ENCODE data around the gene SULF2.
A peak's percentile ranks its signal among the peaks of the same experiment; 100 is the strongest.

Gene SULF2

DNA sequence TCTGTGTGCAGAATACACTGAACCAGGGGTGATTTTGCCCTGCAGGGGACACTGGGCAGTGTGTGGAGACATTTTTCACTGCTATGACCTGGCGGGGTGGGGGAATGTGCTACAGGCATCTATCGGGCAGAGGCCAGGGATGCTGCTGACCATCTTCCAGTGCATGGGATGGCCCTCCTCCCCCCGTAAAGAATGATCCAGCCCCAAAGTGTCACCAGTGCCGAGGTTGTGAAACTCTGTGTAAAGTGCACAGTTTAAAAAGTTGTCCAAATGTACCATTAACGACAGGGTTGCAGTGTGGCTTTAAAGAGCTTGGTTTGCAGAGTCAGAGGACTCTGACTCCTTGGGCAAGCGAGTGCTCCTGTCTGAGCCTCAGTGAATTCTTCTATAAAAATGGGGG lies 72.1 kb downstream of the SULF2 start:
- no peak for DNase-seq (ENCODE audit: low read depth)
- H3K4me1 ChIP-seq (ENCODE audit: control insufficient read depth, insufficient read depth, low read length) = peaks cover 25% of the 10 kb centered on the region
- peaks cover 38% of the 10 kb centered on the region for H3K27me3 ChIP-seq (replicated peaks; ENCODE audit: control insufficient read depth, insufficient read depth, low read length)

DNA sequence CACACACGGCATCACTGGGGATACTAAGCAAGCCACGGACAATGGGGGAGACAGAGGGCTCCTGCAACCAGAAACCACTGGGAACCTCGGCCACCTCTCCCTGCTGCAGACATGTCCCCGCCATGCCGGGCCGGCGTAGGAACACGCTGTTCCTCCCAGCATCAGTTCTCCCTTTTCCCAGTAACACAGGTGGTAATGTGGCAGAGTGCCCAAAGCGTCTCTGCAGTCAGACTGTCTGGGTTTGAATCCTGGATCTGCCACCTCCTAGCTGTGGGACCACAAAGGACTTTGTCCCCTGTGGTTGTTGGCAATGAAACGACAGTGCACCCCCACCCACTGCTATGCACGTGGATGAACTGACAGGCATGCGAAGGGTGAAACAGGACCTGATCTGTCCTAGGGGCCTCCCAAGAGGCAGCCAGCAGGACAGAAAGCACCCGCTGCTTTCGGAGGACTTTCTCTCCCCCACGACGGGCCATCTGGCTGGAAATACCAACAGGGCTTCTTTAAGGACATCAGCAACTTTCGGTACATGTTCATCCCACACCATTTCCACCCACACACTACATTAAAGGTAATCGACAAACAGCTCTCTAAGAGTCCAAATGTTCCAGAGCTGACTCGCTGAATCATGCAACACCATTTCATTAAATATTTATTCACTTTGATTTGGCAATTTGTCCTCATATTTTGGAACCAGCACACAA lies 74.1 kb downstream of the SULF2 start:
- Histone ChIP-seq H3K4me3 (ENCODE audit: low read length) (no peak overlapping the region), H3K27me3 (replicated peaks; ENCODE audit: control insufficient read depth, insufficient read depth, low read length) (peaks cover 44% of the 10 kb centered on the region), H3K9ac (ENCODE audit: low read length) (no peak overlapping the region), H3K36me3 (ENCODE audit: control insufficient read depth, insufficient read depth, low read length, severe bottlenecking) (no peaks in the 10 kb centered on the region), H3K4me1 (ENCODE audit: control insufficient read depth, insufficient read depth, low read length) (peaks cover 25% of the 10 kb centered on the region), H3K9me3 (ENCODE audit: control insufficient read depth, low read length) (peaks cover 2% of the 10 kb centered on the region)
- DNase-seq (ENCODE audit: low read depth) = no peak

More for the DNA sequence above, 72.1 kb downstream of the SULF2 start:
- Histone ChIP-seq H3K36me3 (ENCODE audit: control insufficient read depth, insufficient read depth, low read length, severe bottlenecking) (no peaks in the 10 kb centered on the region), H3K9me3 (ENCODE audit: control insufficient read depth, low read length) (no peaks in the 10 kb centered on the region), H3K9ac (ENCODE audit: low read length) (peak overlapping the region; percentile 63), H3K4me3 (ENCODE audit: low read length) (no peak overlapping the region)

DNA sequence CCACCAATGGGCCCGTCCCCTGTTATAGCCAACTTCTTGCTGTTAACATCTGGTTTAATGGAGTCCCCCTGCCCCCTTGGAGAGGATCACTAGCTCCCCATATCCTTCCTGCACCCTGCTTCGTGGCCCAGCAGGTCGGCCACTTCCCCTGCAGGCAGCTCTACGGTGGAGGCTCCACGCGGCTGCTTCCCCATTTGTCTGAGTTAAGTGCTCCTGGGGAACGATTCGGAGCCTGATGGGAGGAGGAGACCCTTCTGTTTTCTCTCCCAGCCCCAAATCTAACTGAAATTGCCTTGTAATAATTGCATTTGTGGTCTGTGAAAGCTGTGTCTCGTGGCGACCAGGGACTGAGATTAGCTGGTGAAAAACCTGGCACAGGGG lies 74.6 kb downstream of the SULF2 start:
- Histone ChIP-seq H3K9ac (ENCODE audit: low read length) (no peak overlapping the region), H3K27me3 (replicated peaks; ENCODE audit: control insufficient read depth, insufficient read depth, low read length) (peaks cover 46% of the 10 kb centered on the region), H3K4me3 (ENCODE audit: low read length) (no peak overlapping the region), H3K4me1 (ENCODE audit: control insufficient read depth, insufficient read depth, low read length) (peaks cover 25% of the 10 kb centered on the region), H3K36me3 (ENCODE audit: control insufficient read depth, insufficient read depth, low read length, severe bottlenecking) (no peaks in the 10 kb centered on the region), H3K9me3 (ENCODE audit: control insufficient read depth, low read length) (peaks cover 2% of the 10 kb centered on the region)
- no peak for DNase-seq (ENCODE audit: low read depth)

DNA sequence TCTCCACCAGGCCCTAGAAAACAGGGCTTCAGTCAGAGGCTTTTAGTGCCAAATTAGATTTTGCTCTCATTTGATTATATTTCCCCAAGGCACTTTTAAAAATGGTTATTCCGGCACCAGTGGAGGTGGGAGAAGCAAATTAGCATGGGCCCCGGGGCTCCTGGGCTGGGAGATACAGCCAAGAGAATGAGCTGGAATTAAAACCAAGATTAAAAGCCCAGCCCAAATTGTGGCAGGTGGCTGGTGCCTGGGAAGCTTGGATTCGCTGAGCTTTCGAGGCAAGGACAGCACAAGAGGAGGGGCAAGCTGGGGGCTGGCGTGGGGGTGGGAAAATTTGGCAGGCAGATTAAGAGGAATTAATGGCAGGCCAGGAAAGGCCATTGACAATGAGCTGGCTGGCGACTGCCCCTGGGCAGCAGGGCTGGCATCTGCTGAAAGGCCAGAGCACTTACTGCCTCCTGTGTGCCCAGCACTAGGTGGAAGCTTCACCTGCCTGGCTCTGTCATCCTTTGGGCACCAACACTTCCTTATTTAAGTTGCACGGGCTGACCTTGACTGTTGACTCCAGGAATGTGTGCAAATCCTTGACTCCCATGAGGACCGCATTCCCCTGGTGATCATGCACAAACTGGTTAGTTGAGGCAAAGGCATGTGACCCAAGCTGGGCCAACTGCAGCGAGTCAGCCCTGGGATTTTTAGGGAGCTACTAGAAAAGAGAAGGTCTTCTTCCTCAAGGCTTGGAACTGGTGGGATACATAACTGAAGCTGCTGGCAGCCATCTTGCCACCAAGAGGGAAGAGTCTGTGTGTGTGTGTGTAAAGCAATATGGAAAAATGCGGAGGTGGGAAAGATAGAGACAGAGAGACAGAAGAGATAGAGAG lies 76.1 kb downstream of the SULF2 start:
- Histone ChIP-seq H3K9me3 (ENCODE audit: control insufficient read depth, low read length) (peaks cover 2% of the 10 kb centered on the region), H3K4me3 (ENCODE audit: low read length) (no peak overlapping the region), H3K36me3 (ENCODE audit: control insufficient read depth, insufficient read depth, low read length, severe bottlenecking) (no peaks in the 10 kb centered on the region), H3K9ac (ENCODE audit: low read length) (no peak overlapping the region), H3K27me3 (replicated peaks; ENCODE audit: control insufficient read depth, insufficient read depth, low read length) (peaks cover 46% of the 10 kb centered on the region), H3K4me1 (ENCODE audit: control insufficient read depth, insufficient read depth, low read length) (peaks cover 30% of the 10 kb centered on the region)
- no peak for DNase-seq (ENCODE audit: low read depth)

DNA sequence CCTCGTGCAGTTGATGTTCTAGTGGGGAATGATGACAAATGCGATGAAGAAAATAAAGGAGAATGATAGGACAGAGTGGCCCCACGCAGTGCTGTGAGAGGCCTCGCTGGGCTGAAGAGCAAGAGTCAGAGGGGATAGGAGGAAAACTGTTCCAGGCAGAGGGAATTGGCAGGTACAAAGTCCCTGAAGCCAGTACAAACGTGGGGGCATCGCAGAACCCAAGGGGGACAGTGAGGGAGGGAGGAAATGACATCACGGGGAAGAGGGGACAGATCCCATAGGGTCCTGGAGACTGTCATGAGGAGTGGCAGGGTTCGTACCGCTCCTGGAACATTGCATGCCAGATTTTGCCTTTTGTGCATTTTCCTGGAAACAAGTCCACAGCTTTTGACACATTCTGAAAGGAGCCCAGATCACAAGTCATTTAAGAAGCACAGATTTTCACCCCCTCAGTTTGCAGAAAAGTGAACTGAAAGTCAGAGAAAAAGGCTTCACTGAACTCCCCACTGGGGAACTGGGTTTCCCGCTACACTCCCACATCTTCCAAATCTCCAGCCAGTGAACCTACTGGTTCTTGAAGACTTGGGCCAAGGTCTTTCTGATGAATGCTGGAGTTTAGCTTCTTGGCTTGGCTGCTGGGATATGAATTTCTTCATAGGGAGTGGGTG lies 77.0 kb downstream of the SULF2 start:
- Histone ChIP-seq H3K9ac (ENCODE audit: low read length) (no peak overlapping the region), H3K27me3 (replicated peaks; ENCODE audit: control insufficient read depth, insufficient read depth, low read length) (peaks cover 51% of the 10 kb centered on the region), H3K4me1 (ENCODE audit: control insufficient read depth, insufficient read depth, low read length) (peaks cover 22% of the 10 kb centered on the region), H3K36me3 (ENCODE audit: control insufficient read depth, insufficient read depth, low read length, severe bottlenecking) (no peaks in the 10 kb centered on the region), H3K9me3 (ENCODE audit: control insufficient read depth, low read length) (peaks cover 2% of the 10 kb centered on the region), H3K4me3 (ENCODE audit: low read length) (no peak overlapping the region)
- DNase-seq (ENCODE audit: low read depth) = no peak

DNA sequence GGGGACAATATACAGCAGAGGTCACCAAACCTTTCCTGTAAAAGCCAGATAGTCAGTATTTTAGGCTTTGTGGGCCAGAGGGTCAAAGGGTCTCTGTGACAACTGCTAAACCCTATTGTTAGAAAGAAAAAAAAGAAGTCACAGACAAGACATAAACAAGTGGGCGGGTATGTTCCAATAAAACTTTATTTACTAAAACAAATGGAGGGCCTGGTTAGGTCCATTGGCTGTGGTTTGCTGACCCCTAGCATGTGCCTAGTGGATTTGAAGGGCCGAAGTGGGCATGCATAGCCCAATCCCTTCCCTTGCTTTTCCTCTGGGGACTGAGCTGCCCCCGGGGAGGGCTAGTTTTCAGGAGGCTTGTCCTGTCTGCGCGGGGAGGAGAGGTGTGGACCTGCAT lies 78.9 kb downstream of the SULF2 start:
- peaks cover 47% of the 10 kb centered on the region for H3K27me3 ChIP-seq (replicated peaks; ENCODE audit: control insufficient read depth, insufficient read depth, low read length)
- H3K4me3 ChIP-seq (ENCODE audit: low read length) = no peak overlapping the region
- H3K9ac ChIP-seq (ENCODE audit: low read length) = no peak overlapping the region
- H3K9me3 ChIP-seq (ENCODE audit: control insufficient read depth, low read length) = peaks cover 2% of the 10 kb centered on the region
- no peaks in the 10 kb centered on the region for H3K36me3 ChIP-seq (ENCODE audit: control insufficient read depth, insufficient read depth, low read length, severe bottlenecking)
- no peak for DNase-seq (ENCODE audit: low read depth)
- H3K4me1 ChIP-seq (ENCODE audit: control insufficient read depth, insufficient read depth, low read length) = peaks cover 12% of the 10 kb centered on the region

DNA sequence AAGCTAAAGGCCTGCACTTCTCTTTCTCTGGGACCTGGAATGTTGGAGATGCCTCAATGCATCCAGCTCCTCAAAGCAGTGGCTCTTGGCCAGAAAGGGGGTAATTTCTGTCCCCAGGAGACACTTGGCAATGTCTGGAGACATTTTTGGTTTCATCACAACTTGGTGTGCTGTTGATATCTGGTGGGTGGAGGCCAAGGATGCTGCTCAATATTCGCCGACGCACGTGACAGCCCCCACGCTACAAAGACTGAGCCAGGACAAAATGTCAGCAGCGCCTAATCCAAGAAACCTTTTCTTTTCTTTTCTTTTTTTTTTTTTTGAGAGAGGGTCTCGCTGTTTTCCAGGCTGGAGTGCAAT lies 79.8 kb downstream of the SULF2 start:
- Histone ChIP-seq H3K9ac (ENCODE audit: low read length) (no peak overlapping the region), H3K27me3 (replicated peaks; ENCODE audit: control insufficient read depth, insufficient read depth, low read length) (peaks cover 41% of the 10 kb centered on the region), H3K4me3 (ENCODE audit: low read length) (no peak overlapping the region), H3K4me1 (ENCODE audit: control insufficient read depth, insufficient read depth, low read length) (peaks cover 9% of the 10 kb centered on the region), H3K9me3 (ENCODE audit: control insufficient read depth, low read length) (peaks cover 2% of the 10 kb centered on the region), H3K36me3 (ENCODE audit: control insufficient read depth, insufficient read depth, low read length, severe bottlenecking) (no peaks in the 10 kb centered on the region)
- DNase-seq (ENCODE audit: low read depth) = no peak

DNA sequence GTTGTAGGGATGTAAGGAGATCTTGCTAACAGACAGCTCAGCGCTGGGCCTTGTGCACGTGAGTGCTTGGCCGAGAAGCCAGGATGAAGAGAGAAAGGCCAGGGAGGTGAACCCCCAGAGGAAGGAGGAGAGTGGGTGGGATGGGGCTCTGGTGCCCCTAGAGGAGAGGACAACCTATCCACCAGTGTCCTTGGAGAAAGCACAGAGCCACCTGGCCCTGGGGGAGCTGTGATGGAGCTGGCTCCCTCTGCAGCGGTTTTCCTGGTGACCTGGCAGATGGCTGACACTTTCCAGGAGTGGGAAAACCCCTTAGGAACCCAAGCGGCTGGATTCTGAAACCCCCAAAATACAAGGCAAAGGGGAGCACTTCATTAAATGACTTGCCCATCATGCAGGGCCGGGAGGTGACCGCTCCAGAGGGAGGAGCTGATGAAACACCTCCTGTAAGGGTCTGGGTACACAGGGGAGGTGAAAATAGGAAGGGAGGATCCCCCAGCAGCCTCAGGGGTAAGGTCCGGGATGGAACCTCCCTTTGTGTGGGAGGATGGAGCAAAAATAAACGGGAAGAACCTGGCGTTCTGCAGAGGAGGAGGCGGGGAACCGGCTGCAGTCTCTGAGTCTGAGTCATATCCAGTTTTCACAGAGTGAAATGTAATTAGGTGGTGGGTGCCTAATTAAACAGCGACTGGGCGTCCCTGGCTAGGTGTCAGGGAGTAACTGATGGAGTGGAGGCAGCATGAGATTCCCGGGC lies 80.4 kb downstream of the SULF2 start:
- no peak overlapping the region for H3K4me3 ChIP-seq (ENCODE audit: low read length)
- no peak overlapping the region for H3K9ac ChIP-seq (ENCODE audit: low read length)
- H3K4me1 ChIP-seq (ENCODE audit: control insufficient read depth, insufficient read depth, low read length) = peaks cover 9% of the 10 kb centered on the region
- H3K27me3 ChIP-seq (replicated peaks; ENCODE audit: control insufficient read depth, insufficient read depth, low read length) = peaks cover 36% of the 10 kb centered on the region
- H3K9me3 ChIP-seq (ENCODE audit: control insufficient read depth, low read length) = peaks cover 2% of the 10 kb centered on the region
- DNase-seq (ENCODE audit: low read depth) = no peak
- H3K36me3 ChIP-seq (ENCODE audit: control insufficient read depth, insufficient read depth, low read length, severe bottlenecking) = no peaks in the 10 kb centered on the region

DNA sequence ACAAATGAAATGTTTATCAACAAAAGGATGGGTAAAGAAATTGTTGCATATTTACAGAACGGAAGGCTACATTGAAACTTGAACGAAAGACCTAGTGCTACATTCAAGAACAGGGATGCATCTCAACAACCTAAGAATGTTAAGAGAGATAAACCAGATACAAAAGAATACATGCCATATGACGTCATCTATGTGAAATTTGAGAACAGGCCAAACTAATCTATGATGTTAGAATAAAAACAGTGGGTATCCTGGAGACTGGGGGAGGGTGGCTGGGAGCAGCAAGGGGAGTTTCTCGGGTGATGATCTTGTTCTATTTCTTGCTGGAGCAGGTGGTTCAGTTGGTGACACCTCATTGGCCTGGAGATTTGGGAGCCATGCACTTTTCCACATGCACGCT lies 81.5 kb downstream of the SULF2 start:
- DNase-seq (ENCODE audit: low read depth) = no peak
- H3K9me3 ChIP-seq (ENCODE audit: control insufficient read depth, low read length) = peaks cover 2% of the 10 kb centered on the region
- peaks cover 35% of the 10 kb centered on the region for H3K27me3 ChIP-seq (replicated peaks; ENCODE audit: control insufficient read depth, insufficient read depth, low read length)
- no peaks in the 10 kb centered on the region for H3K36me3 ChIP-seq (ENCODE audit: control insufficient read depth, insufficient read depth, low read length, severe bottlenecking)
- no peak overlapping the region for H3K9ac ChIP-seq (ENCODE audit: low read length)
- H3K4me3 ChIP-seq (ENCODE audit: low read length) = no peak overlapping the region
- peaks cover 9% of the 10 kb centered on the region for H3K4me1 ChIP-seq (ENCODE audit: control insufficient read depth, insufficient read depth, low read length)

DNA sequence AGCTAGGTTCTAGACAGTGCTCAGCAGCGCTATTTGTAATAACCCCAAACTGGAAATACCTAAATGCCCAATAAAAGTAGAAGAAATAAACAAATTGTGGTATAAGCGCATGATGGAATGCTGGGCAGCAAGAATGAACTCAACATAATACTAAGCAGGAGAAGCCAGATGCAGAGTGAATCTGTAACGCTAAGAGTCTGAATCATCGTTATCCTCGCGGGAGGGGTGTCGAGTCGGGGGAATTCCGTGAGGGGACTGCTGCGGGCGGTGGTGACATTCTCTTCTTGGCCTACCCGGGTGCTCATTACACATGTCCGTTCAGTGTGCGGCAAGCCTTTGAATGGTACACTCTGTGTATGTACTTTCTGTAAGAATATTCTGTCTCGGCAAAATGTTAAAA lies 83.7 kb downstream of the SULF2 start:
- H3K4me3 ChIP-seq (ENCODE audit: low read length) = no peak overlapping the region
- H3K27me3 ChIP-seq (replicated peaks; ENCODE audit: control insufficient read depth, insufficient read depth, low read length) = peaks cover 28% of the 10 kb centered on the region
- H3K9me3 ChIP-seq (ENCODE audit: control insufficient read depth, low read length) = peaks cover 2% of the 10 kb centered on the region
- no peak overlapping the region for H3K9ac ChIP-seq (ENCODE audit: low read length)
- H3K4me1 ChIP-seq (ENCODE audit: control insufficient read depth, insufficient read depth, low read length) = peaks cover 9% of the 10 kb centered on the region
- no peak for DNase-seq (ENCODE audit: low read depth)
- no peaks in the 10 kb centered on the region for H3K36me3 ChIP-seq (ENCODE audit: control insufficient read depth, insufficient read depth, low read length, severe bottlenecking)

DNA sequence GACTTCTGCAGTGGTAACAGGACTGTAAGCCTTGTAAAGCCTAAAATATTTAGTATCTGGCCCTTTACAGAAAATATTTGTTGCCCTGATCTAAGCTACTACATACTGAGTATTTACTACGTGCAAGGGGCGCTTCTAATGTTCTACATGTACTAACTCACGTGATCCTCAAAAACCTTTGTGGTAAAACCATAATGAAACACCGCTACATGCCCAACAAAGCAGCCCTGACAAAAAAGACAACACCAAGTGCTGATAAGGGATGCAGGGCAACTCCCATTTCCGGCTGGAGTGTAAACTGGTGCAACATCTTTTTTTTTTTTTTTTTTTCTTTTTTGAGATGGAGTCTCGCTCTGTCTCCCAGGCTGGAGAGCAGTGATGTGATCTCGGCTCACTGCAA lies 85.0 kb downstream of the SULF2 start:
- no peak overlapping the region for H3K9ac ChIP-seq (ENCODE audit: low read length)
- no peaks in the 10 kb centered on the region for H3K9me3 ChIP-seq (ENCODE audit: control insufficient read depth, low read length)
- no peaks in the 10 kb centered on the region for H3K36me3 ChIP-seq (ENCODE audit: control insufficient read depth, insufficient read depth, low read length, severe bottlenecking)
- DNase-seq (ENCODE audit: low read depth) = no peak
- peaks cover 7% of the 10 kb centered on the region for H3K4me1 ChIP-seq (ENCODE audit: control insufficient read depth, insufficient read depth, low read length)
- no peak overlapping the region for H3K4me3 ChIP-seq (ENCODE audit: low read length)
- peaks cover 22% of the 10 kb centered on the region for H3K27me3 ChIP-seq (replicated peaks; ENCODE audit: control insufficient read depth, insufficient read depth, low read length)

Data from adipocyte (in vitro differentiated cells).